Stimulated activated CD8-positive, alpha-beta memory T cell treated with anti-CD3 and anti-CD28 coated beads, Interleukin-7, amount 100 ng/mL, for 48 hours (primary cell): ENCODE results near the gene OR8D1.

Experiments
- DNase-seq, 2 donors: peaks; one replicate each; pipeline ENCODE4 v3.0.0-alpha.2; 2020; ENCODE audit warnings: low read depth in 1 of 2; ENCODE audit errors: extremely low read depth in 1 of 2

OR8D1 gene

GRCh38 chr11:124313849-124314248 lies at the start of gene OR8D1:
Gene OR8D1 (minus strand): TSS chr11:124313949. CDS start chr11:124310766, 3,183 bp downstream.
- no peak for DNase-seq

GRCh38 chr11:124359566-124359965 lies 45.8 kb upstream of the OR8D1 start:
- no peak for DNase-seq

GRCh38 chr11:124346311-124346955 lies 32.7 kb upstream of the OR8D1 start:
- no peak for DNase-seq

- no peak for DNase-seq
Measured at GRCh38 chr11:124344346-124344745, 30.6 kb upstream of the OR8D1 start.

- no peak for DNase-seq
Measured at GRCh38 chr11:124340142-124340447, 26.3 kb upstream of the OR8D1 start.

- DNase-seq, result no peak
Measured at GRCh38 chr11:124339396-124340141, 25.8 kb upstream of the OR8D1 start.

- no peak for DNase-seq
Measured at GRCh38 chr11:124331873-124332272, 18.1 kb upstream of the OR8D1 start.

- no peak for DNase-seq
Measured at GRCh38 chr11:124329787-124330478, 16.2 kb upstream of the OR8D1 start.

GRCh38 chr11:124327775-124328174 lies 14.0 kb upstream of the OR8D1 start:
- DNase-seq, result no peak

- no peak for DNase-seq
Measured at GRCh38 chr11:124322356-124322755, 8.6 kb upstream of the OR8D1 start.

GRCh38 chr11:124320097-124320496 lies 6.3 kb upstream of the OR8D1 start, which contains the start of gene OR8D2:
Gene OR8D2 (minus strand): TSS chr11:124320197. CDS start chr11:124320197, 0 bp downstream.
- DNase-seq, result no peak

- no peak for DNase-seq
Measured at GRCh38 chr11:124315052-124315451, 1.3 kb upstream of the OR8D1 start.

GRCh38 chr11:124313131-124313530 lies 618 bp downstream of the OR8D1 start:
- DNase-seq, result no peak

- no peak for DNase-seq
Measured at GRCh38 chr11:124311670-124312069, 2.1 kb downstream of the OR8D1 start.

- DNase-seq, result no peak
Measured at GRCh38 chr11:124311269-124311668, 2.5 kb downstream of the OR8D1 start.

GRCh38 chr11:124310721-124311120 lies 3.0 kb downstream of the OR8D1 start:
- DNase-seq, result no peak

GRCh38 chr11:124307093-124307492 lies 6.7 kb downstream of the OR8D1 start:
- no peak for DNase-seq

GRCh38 chr11:124302347-124303125 lies 11.2 kb downstream of the OR8D1 start:
- no peak for DNase-seq

GRCh38 chr11:124301548-124301947 lies 12.2 kb downstream of the OR8D1 start:
- DNase-seq, result no peak

GRCh38 chr11:124297921-124298320 lies 15.8 kb downstream of the OR8D1 start:
- DNase-seq, result no peak

- DNase-seq, result no peak
Measured at GRCh38 chr11:124296016-124296415, 17.7 kb downstream of the OR8D1 start.
